ENCODE results near the gene APC. TPM values are rescaled to one million over a fixed set of nuclear protein-coding genes. Genes with fewer than 3 reads are reported as not detected.

The APC gene
- total and polyA plus RNA-seq, 2 of the 13 experiments (the other 11 are each of a cell fraction or from before 2014, with no cell fraction given) = 6.1 to 19.0 TPM

- TF ChIP-seq ZBED4 (CRISPR knock-in tag; IDR thresholded peaks at IDR 0.05; ENCODE audit: borderline replicate concordance) (no peak), ZNF543 (CRISPR knock-in tag; IDR thresholded peaks at IDR 0.05) (no peak), HMG20B (CRISPR knock-in tag; conservative IDR thresholded peaks at IDR 0.05) (no peak), HNF4A (CRISPR knock-in tag; IDR thresholded peaks at IDR 0.05) (no peak), HNF4G (IDR thresholded peaks at IDR 0.05; ENCODE audit: borderline replicate concordance, low read depth, low read length) (no peak), HNF4G (CRISPR knock-in tag; IDR thresholded peaks at IDR 0.05; ENCODE audit: borderline replicate concordance, low read depth) (no peak), GATAD2A (CRISPR knock-in tag; IDR thresholded peaks at IDR 0.05) (no peak), KDM4B (CRISPR knock-in tag; IDR thresholded peaks at IDR 0.05) (no peak), KLF11 (CRISPR knock-in tag; IDR thresholded peaks at IDR 0.05) (no peak), ZBTB21 (CRISPR knock-in tag; IDR thresholded peaks at IDR 0.05) (no peak), ZNF615 (CRISPR knock-in tag; IDR thresholded peaks at IDR 0.05; ENCODE audit: borderline replicate concordance) (no peak), ZNF383 (CRISPR knock-in tag; IDR thresholded peaks at IDR 0.05; ENCODE audit: borderline replicate concordance) (no peak)
Observed at GRCh38 chr5:112787261-112787660, 49.6 kb downstream of the APC start (continued).

GRCh38 chr5:112787896-112788295, 50.2 kb downstream of the APC start:
- ChIA-PET CTCF (ENCODE audit: low intra/inter-chr PET ratio, low total read pairs) (no interaction called here), POLR2A (no interaction called here)
- Histone ChIP-seq H2AFZ (ENCODE audit: low read length) (no peak overlapping the region), H3K79me2 (ENCODE audit: insufficient read depth, low read length) (no peaks in the 10 kb centered on the region), H3K27ac (ENCODE audit: extremely low read length, insufficient read depth, low read length) (no peak overlapping the region), H4K20me1 (ENCODE audit: insufficient read depth, low read length) (no peaks in the 10 kb centered on the region), H3K4me1 (ENCODE audit: insufficient read depth, low read length) (no peaks in the 10 kb centered on the region), H3K9ac (ENCODE audit: insufficient read depth, low read depth, low read length) (no peak overlapping the region), H3K4me3 (replicated peaks in 1 of 3; ENCODE audit: insufficient read depth in 1 of 3, low read depth in 2 of 3, low read length in 3 of 3) (no peak overlapping the region), H3K36me3 (replicated peaks in 1 of 2; ENCODE audit: control insufficient read depth in 1 of 2, insufficient read depth in 2 of 2, low read length in 2 of 2) (peaks cover 2 to 7% of the 10 kb centered on the region in 2 experiments; a peak in 2 of 5 replicates), H3K9me3 (ENCODE audit: low read length) (no peaks in the 10 kb centered on the region), H3K27me3 (ENCODE audit: control insufficient read depth in 1 of 2, insufficient read depth in 2 of 2, low read length in 2 of 2) (no peaks in the 10 kb centered on the region), H3K4me2 (ENCODE audit: low read depth, low read length) (no peak overlapping the region)
- FAIRE-seq (no peak), DNase-seq (ENCODE audit: low spot score) (no peak), ATAC-seq (no peak)
- WGBS (ENCODE audit: low lambda C conversion rate) = 98% methylated on average over 3 of the region's 3 CpGs
- BruUV-seq (replicated peaks) = no TSS peak
- in situ Hi-C loops (cut with HindIII; ENCODE audit: extremely low pct_ligation_motif_present, low pct_unique_long_range_greater_than_20kb) = no loop called here
- intact Hi-C loops (cut with micrococcal nuclease; ENCODE audit: unreplicated experiment) = no loop called here
- TF ChIP-seq ZNF816 (CRISPR knock-in tag; IDR thresholded peaks at IDR 0.05; ENCODE audit: borderline replicate concordance) (no peak), KLF11 (CRISPR knock-in tag; IDR thresholded peaks at IDR 0.05) (no peak), HMG20A (CRISPR knock-in tag; IDR thresholded peaks at IDR 0.05; ENCODE audit: borderline replicate concordance) (no peak), ZBTB33 (CRISPR knock-in tag; IDR thresholded peaks at IDR 0.05) (no peak), RXRB (CRISPR knock-in tag; IDR thresholded peaks at IDR 0.05; ENCODE audit: borderline replicate concordance) (no peak), ZNF589 (CRISPR knock-in tag; conservative IDR thresholded peaks at IDR 0.05) (no peak), ZNF350 (CRISPR knock-in tag; IDR thresholded peaks at IDR 0.05; ENCODE audit: borderline replicate concordance, low read depth) (no peak), ZNF512 (CRISPR knock-in tag; IDR thresholded peaks at IDR 0.05) (no peak)
